Measurements from ENCODE around the gene C3orf22.

GRCh38 chr3:126578702-126579101, 20.0 kb upstream of the C3orf22 start:
- TF ChIP-seq GATA2 (IDR thresholded peaks at IDR 0.05; ENCODE audit: low read depth, low read length) (no peak), GATA3 (IDR thresholded peaks at IDR 0.05; ENCODE audit: low read depth, low read length) (no peak)
